GM19455 (cell line): ENCODE data around the gene EXOC8.

Experiments
- ATAC-seq: cut with Tn5 transposase; IDR thresholded peaks from one replicate; pipeline ENCODE4 v1.9.1; 2021; ENCODE audit not compliant: unreplicated experiment

The EXOC8 gene

GRCh38 chr1:231337472-231338269, at the start of gene EXOC8:
Gene EXOC8 (minus strand): TSS chr1:231337852. CDS start chr1:231337745, 107 bp downstream.
- ATAC-seq: peak; percentile 66

- no peak for ATAC-seq
Observed at GRCh38 chr1:231386466-231386865, 48.8 kb upstream of the EXOC8 start.

- ATAC-seq: no peak
Observed at GRCh38 chr1:231385416-231385748, 47.7 kb upstream of the EXOC8 start.

- no peak for ATAC-seq
Observed at GRCh38 chr1:231384696-231385415, 47.2 kb upstream of the EXOC8 start.

GRCh38 chr1:231383159-231383860, 45.7 kb upstream of the EXOC8 start:
- no peak for ATAC-seq

GRCh38 chr1:231382426-231382825, 44.8 kb upstream of the EXOC8 start:
- ATAC-seq: no peak

- no peak for ATAC-seq
Observed at GRCh38 chr1:231381729-231382128, 44.1 kb upstream of the EXOC8 start.

- ATAC-seq: no peak
Observed at GRCh38 chr1:231376875-231377549, 39.4 kb upstream of the EXOC8 start.

- ATAC-seq: no peak
Observed at GRCh38 chr1:231376101-231376500, 38.4 kb upstream of the EXOC8 start.

GRCh38 chr1:231374394-231374793, 36.7 kb upstream of the EXOC8 start:
- ATAC-seq: no peak

- no peak for ATAC-seq
Observed at GRCh38 chr1:231372501-231372900, 34.8 kb upstream of the EXOC8 start.

GRCh38 chr1:231369282-231369681, 31.6 kb upstream of the EXOC8 start:
- no peak for ATAC-seq

GRCh38 chr1:231364192-231364591, 26.5 kb upstream of the EXOC8 start:
- ATAC-seq: no peak

- ATAC-seq: no peak
Observed at GRCh38 chr1:231363624-231364023, 26.0 kb upstream of the EXOC8 start.

GRCh38 chr1:231362325-231362724, 24.7 kb upstream of the EXOC8 start:
- ATAC-seq: no peak

GRCh38 chr1:231359113-231359512, 21.5 kb upstream of the EXOC8 start:
- no peak for ATAC-seq

- peak; percentile 76 for ATAC-seq
Observed at GRCh38 chr1:231357831-231358354, 20.2 kb upstream of the EXOC8 start.

GRCh38 chr1:231357187-231357772, 19.6 kb upstream of the EXOC8 start:
- ATAC-seq: no peak

GRCh38 chr1:231355171-231355570, 17.5 kb upstream of the EXOC8 start:
- no peak for ATAC-seq

GRCh38 chr1:231354330-231355020, 16.8 kb upstream of the EXOC8 start:
- ATAC-seq: no peak
